GM10266 (cell line): Measurements from ENCODE around the gene DIAPH3.

Experiments
- DNase-seq: peaks from one replicate; pipeline ENCODE4 v3.0.0; 2012; ENCODE audit errors: extremely low spot score
- CTCF ChIP-seq: IDR thresholded peaks from 2 replicates; pipeline ENCODE4 v1.5.1; 2012; ENCODE audit warnings: mild to moderate bottlenecking, low read depth; ENCODE audit not compliant: control insufficient read depth, insufficient read depth; ENCODE audit errors: missing control alignments

Gene DIAPH3

GRCh38 chr13:59659981-59660380 is 503.7 kb downstream of the DIAPH3 start:
- TF ChIP-seq CTCF: no peak
- DNase-seq: no peak

DNA sequence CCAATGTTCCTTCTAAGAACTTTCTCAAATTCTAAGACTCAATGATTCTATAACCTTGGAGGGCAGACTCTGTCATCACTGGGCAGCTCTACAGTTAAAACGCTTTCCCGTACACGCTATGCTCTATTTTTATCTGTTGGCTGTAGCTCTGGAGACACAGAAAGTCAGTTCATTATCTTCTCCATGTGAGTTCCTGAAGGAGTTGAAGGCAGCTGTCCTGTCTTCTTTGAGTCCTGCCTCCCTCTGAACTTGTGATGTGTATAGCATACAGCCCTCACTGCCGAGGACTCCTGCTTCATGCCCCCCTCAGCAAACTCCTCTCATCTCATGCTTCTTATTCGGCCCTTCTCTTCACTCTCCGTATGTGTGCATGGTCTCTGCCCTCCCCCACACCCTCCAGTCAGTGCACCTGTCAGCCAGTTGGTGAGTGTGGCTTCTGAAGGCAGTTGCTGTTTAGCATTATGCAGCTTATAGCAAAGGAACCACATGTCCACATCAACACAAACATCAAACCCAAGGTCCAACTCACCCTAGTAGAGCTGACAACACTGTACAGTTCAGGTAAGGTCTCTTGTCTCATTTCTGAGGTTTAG is 504.9 kb downstream of the DIAPH3 start:
- no peak for DNase-seq
- no peak for TF ChIP-seq CTCF

- no peak for TF ChIP-seq CTCF
Observed at GRCh38 chr13:59658027-59658737, 505.5 kb downstream of the DIAPH3 start.

DNA sequence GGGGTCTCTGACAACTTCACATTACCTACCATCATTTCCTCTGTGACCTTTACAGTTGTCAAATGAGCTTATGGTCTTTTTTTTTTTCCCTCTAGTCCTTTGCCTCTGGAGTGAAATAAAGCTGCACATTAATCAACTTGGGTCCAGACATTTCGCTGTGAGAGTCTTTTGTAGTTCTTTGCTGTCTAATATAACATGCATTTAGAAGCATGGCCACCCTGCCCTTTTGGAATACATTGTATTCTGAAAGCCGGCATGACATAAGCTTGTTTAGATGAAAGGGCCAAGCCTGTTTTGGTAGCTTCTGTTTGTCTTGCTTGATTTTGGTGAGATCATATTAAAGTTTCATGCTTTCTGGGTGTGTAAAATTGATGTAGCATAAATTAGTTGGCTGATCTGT is 509.8 kb downstream of the DIAPH3 start:
- no peak for TF ChIP-seq CTCF
- no peak for DNase-seq

More at GRCh38 chr13:59658027-59658737, 505.5 kb downstream of the DIAPH3 start:
- DNase-seq: no peak

DNA sequence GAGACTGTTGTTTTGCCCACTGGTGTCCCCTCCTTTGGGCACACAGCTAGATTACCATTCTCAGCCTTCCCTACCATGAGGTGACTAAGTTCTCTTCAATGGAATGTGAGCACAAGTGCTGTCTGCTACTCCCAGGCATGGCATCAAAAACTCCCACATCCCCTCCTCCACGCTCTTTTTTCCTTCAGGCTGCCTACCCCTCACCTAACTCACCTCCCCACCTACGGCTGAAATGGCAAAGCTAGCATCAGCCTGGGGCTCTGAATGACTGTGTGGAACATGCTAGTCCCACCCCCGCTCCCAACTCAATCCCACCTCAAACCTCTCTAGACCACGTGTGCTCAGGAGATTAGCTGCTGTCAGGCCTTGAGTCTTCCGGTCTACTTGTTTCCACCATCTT is 512.2 kb downstream of the DIAPH3 start:
- no peak for TF ChIP-seq CTCF
- DNase-seq: no peak

GRCh38 chr13:59643906-59644626 is 519.7 kb downstream of the DIAPH3 start:
- DNase-seq: no peak

More at GRCh38 chr13:59643906-59644626, 519.7 kb downstream of the DIAPH3 start:
- TF ChIP-seq CTCF: no peak
